DMS114 treated with DMSO at 0.1 percent for 48 hours (cell line): Measurements from ENCODE around the gene AKR1C1.
"Not testable (repeated sequence)": the region's sequence is repeated elsewhere in the genome, so short reads cannot be mapped to it uniquely, and the experiment has no call there.

Experiments
- DNase-seq: peaks from one replicate; lab custom pipeline; 2025; ENCODE audit not compliant: unreplicated experiment; lab: John Stamatoyannopoulos, UW

Gene AKR1C1

GRCh38 chr10:5014200-5014910, 51.1 kb downstream of the AKR1C1 start:
- not testable (repeated sequence) for DNase-seq

DNA sequence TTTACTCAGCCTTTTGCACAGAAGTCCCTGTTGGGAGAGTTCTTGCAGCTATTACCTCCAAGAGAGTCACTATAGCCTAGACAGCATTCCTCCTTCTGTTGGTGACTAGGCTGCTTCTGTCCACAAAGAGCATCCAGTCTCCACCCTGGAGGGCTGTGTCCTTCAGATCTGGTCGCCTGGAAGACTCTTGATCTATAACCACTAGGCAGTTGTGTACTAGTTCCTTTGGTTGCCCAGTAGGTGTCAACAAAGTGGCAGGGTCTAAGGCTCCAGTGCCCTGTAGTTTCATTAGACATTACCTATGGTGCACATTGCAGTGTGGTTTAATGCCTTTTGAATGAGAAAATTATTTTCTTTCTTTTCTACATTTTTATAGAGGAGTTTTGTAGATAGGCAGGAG, 51.7 kb downstream of the AKR1C1 start:
- DNase-seq = no peak

- no peak for DNase-seq
These were observed 54.9 kb downstream of the AKR1C1 start for GRCh38 chr10:5018134-5018533.

DNA sequence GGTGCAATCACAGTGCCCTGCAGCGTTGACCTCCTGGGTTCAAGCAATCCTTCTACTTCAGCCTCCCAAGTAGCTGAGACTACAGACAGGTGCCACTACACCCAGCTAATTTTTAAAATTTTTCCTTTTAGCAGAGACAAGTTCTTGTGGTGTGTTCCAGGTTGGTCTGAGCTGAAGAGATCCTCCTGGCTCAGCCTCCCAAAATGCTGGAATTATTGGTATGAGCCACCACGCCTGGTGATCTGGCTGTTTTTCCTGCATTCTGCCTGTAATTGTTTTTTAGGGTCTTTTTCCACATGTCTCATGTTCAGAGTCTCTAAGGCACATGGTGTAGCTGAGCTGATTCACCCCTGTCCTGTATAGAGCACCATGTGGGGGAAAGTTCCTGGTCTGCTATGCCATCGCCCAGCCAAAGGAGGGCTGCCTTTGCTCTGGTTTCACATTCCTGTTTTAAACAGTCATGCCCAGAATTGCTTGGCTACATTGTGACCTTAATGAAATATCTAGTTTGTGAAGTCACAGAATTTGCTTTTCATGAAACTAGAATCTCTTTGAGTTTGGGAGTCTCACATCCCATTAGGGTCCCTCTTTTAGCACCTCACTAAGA, 55.6 kb downstream of the AKR1C1 start:
- not testable (repeated sequence) for DNase-seq

- DNase-seq = not testable (repeated sequence)
These were observed 56.8 kb downstream of the AKR1C1 start for GRCh38 chr10:5019770-5020612.

GRCh38 chr10:5021624-5022290, 58.5 kb downstream of the AKR1C1 start:
- DNase-seq = not testable (repeated sequence)

DNA sequence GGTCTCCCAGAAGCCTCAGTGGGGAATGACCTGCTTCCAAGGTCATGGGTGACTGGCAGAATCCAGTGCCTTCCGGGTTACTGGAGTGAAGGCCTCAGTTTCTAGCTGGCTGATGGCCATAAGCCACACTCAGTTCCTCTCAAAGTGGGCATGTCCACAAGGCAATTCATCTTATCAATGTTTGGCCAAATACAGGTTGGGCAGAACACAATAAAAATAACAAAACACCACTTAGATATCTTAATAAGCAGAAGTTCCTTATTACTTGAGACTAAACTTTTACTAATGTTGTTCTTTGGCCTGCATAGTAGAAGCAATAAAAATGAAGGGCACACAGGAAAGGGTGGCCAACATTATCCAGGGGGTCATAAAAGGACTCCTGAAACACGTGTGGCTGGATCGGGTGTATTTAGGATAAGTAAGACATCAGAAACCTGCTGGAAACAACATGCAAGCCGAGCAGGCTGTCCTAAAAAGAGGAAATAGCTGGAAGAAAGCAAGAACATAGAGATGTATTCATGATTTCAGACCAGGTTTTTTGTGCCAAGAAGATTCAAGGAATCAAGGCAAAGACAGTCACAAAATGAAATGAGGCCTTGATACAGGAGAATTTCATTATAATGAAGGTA, 60.1 kb downstream of the AKR1C1 start:
- no peak for DNase-seq

DNA sequence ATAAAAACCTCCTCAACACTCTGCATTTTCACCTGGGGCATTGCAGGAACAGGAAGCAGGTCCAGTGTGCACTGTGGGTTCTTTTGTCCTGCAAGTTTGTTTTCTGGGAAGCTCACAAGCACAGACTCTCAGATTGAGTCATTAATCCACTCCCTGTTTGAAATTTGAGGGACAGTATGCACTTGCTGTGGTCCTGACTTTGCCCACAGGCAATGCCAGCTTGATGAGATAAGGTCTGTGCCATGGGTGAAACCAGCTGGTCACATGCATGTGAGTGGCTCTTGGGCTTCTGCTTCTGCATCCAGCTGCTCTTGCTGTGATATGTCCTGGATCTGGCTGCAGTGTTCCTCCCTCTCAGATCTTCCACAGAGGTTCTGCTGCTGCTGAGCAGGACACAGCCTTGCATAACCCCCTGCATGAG, 62.3 kb downstream of the AKR1C1 start:
- DNase-seq = not testable (repeated sequence)

DNA sequence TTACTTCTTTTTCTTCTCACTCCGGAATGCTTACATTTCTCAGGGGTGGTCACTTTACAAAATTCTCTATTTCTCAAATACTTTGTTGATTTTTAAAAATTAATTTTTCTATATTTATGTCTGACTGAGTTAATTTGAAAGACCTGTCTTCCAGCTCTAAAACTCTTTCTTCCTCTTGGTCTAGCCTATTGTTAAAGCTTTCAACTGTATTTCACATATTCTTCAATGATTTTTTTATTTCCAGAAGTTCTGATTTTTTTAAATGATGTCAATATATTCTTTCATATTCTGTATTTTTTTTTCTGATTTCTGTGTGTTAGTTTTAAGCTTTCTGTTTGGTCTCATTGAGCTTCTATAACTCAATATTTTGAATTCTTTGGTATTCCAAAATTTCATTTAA, 67.8 kb downstream of the AKR1C1 start:
- no peak for DNase-seq

- not testable (repeated sequence) for DNase-seq
These were observed 68.4 kb downstream of the AKR1C1 start for GRCh38 chr10:5031588-5031987.

GRCh38 chr10:5032444-5032843, 69.2 kb downstream of the AKR1C1 start:
- DNase-seq = not testable (repeated sequence)
